GM23338 (cell line): Measurements from ENCODE around the gene CALM1. TPM values are rescaled to one million over a fixed set of nuclear protein-coding genes. Genes with fewer than 3 reads are reported as not detected.

Experiments used
- ATAC-seq: fragments of 200-7000 bp; cut with Tn5 transposase; 3 replicates; pipeline ENCODE4 v1.9.1; 2020
- DNase-seq: peaks from one replicate; pipeline ENCODE4 v3.0.0-alpha.2; 2015; ENCODE audit warnings: low spot score
- H2AFZ ChIP-seq: fragments of 200-600 bp; sonication (generic); 2 replicates; pipeline ENCODE4 v1.8.0; 2016; ENCODE audit warnings: antibody characterized with exemption, mild to moderate bottlenecking, moderate library complexity
- H3F3A ChIP-seq: fragments of 200-600 bp; sonication (generic); replicated peaks from 2 replicates; pipeline ENCODE4 v1.8.0; 2017; ENCODE audit warnings: antibody characterized with exemption, mixed run types, low read depth
- H3K27ac ChIP-seq: fragments of 200-600 bp; sonication (generic); 2 replicates; pipeline ENCODE4 v1.6.1; 2016; ENCODE audit warnings: low read depth
- H3K27me3 ChIP-seq: fragments of 200-600 bp; sonication (generic); 2 replicates; pipeline ENCODE4 v1.8.0; 2016; ENCODE audit warnings: mild to moderate bottlenecking, mixed run types, moderate library complexity; ENCODE audit not compliant: insufficient read depth
- H3K36me3 ChIP-seq: fragments of 200-600 bp; sonication (generic); 2 replicates; pipeline ENCODE4 v1.8.0; 2016; ENCODE audit warnings: mild to moderate bottlenecking; ENCODE audit not compliant: insufficient read depth
- H3K4me1 ChIP-seq: fragments of 200-600 bp; sonication (generic); 2 replicates; pipeline ENCODE4 v1.8.0; 2016; ENCODE audit warnings: mild to moderate bottlenecking, moderate library complexity; ENCODE audit not compliant: insufficient read depth
- H3K4me2 ChIP-seq: fragments of 200-600 bp; sonication (generic); 2 replicates; pipeline ENCODE4 v1.7.1; 2017; ENCODE audit warnings: mixed run types
- H3K4me3 ChIP-seq: fragments of 200-600 bp; sonication (generic); 2 replicates; pipeline ENCODE4 v1.6.1; 2016; ENCODE audit warnings: mixed run types
- H3K79me2 ChIP-seq: fragments of 200-600 bp; sonication (generic); replicated peaks from 2 replicates; pipeline ENCODE4 v1.8.0; 2017; ENCODE audit warnings: mild to moderate bottlenecking; ENCODE audit not compliant: insufficient read depth
- H3K9me2 ChIP-seq: fragments of 200-600 bp; sonication (generic); 2 replicates; pipeline ENCODE4 v1.8.0; 2017; ENCODE audit not compliant: insufficient read depth
- H4K20me1 ChIP-seq: fragments of 200-600 bp; sonication (generic); replicated peaks from 2 replicates; pipeline ENCODE4 v1.8.0; 2017; ENCODE audit warnings: mild to moderate bottlenecking; ENCODE audit not compliant: insufficient read depth
- H3K27ac Mint-ChIP-seq: 2 replicates; pipeline ENCODE4 v1.8.0; 2020; ENCODE audit warnings: inconsistent platforms, mild to moderate bottlenecking, moderate library complexity, mixed read lengths
- H3K27me3 Mint-ChIP-seq: 3 replicates; pipeline ENCODE4 v1.8.0; 2022; ENCODE audit warnings: low read depth, mild to moderate bottlenecking, moderate library complexity, mixed read lengths, inconsistent platforms; ENCODE audit not compliant: insufficient read depth, poor library complexity
- H3K36me3 Mint-ChIP-seq: 3 replicates; pipeline ENCODE4 v1.8.0; 2021; ENCODE audit warnings: low read depth, mild to moderate bottlenecking, inconsistent platforms, moderate library complexity, mixed read lengths
- H3K4me1 Mint-ChIP-seq: 3 replicates; pipeline ENCODE4 v1.8.0; 2020; ENCODE audit warnings: mild to moderate bottlenecking, inconsistent platforms, mixed read lengths
- H3K4me3 Mint-ChIP-seq: 3 replicates; pipeline ENCODE4 v1.8.0; 2021; ENCODE audit warnings: moderate library complexity, mild to moderate bottlenecking, inconsistent platforms, mixed read lengths
- H3K9me3 Mint-ChIP-seq: 3 replicates; pipeline ENCODE4 v1.8.0; 2020; ENCODE audit warnings: moderate library complexity, mild to moderate bottlenecking, inconsistent platforms, mixed read lengths
- CREB1 ChIP-seq: fragments of 250-450 bp; sonication (Bioruptor Pico); IDR thresholded peaks from 2 replicates; pipeline ENCODE4 v1.5.0; 2020; ENCODE audit warnings: low read depth, mild to moderate bottlenecking, moderate library complexity
- JUNB ChIP-seq: IDR thresholded peaks from one replicate; pipeline ENCODE4 v1.6.1; 2016; ENCODE audit warnings: antibody characterized with exemption; ENCODE audit not compliant: unreplicated experiment
- POLR2AphosphoS5 ChIP-seq: IDR thresholded peaks from 2 replicates; pipeline ENCODE4 v1.6.1; 2016; ENCODE audit warnings: antibody characterized with exemption, low read depth
- ZNF331 ChIP-seq: fragments of 250-450 bp; sonication (Bioruptor Pico); IDR thresholded peaks from 2 replicates; pipeline ENCODE4 v1.5.0; 2020; ENCODE audit warnings: low read depth, mild to moderate bottlenecking, moderate library complexity
- ZNF462 ChIP-seq: fragments of 250-450 bp; sonication (Bioruptor Pico); IDR thresholded peaks from 2 replicates; pipeline ENCODE4 v1.5.0; 2020; ENCODE audit warnings: mild to moderate bottlenecking, moderate library complexity
- polyA plus RNA-seq: library from polyadenylated mRNA; unstranded; fragments of >200 nt; fragmentation: Nextera tagmentation; extraction: Ambion mirVana; gene quantifications from 2 replicates; pipeline ENCODE4 v1.2.1, GENCODE V29; 2016
- total RNA-seq: library from RNA; depleted of rRNA; stranded (reverse); fragments of >200 nt; shearing (Covaris generic); gene quantifications from 2 replicates; pipeline ENCODE4 v1.2.3, GENCODE V29; 2014
- TF ChIP-seq, protein P1 (sequence below): IDR thresholded peaks from one replicate; pipeline ENCODE4 v1.6.1; 2018; ENCODE audit warnings: antibody characterized with exemption; ENCODE audit not compliant: unreplicated experiment
- TF ChIP-seq, protein P2 (sequence below): IDR thresholded peaks from 2 replicates; pipeline ENCODE4 v1.6.1; 2016; ENCODE audit warnings: antibody characterized with exemption

Gene CALM1
- total and polyA plus RNA-seq, 2 experiments from 2014 or later: 308 to 2,024 TPM

DNA sequence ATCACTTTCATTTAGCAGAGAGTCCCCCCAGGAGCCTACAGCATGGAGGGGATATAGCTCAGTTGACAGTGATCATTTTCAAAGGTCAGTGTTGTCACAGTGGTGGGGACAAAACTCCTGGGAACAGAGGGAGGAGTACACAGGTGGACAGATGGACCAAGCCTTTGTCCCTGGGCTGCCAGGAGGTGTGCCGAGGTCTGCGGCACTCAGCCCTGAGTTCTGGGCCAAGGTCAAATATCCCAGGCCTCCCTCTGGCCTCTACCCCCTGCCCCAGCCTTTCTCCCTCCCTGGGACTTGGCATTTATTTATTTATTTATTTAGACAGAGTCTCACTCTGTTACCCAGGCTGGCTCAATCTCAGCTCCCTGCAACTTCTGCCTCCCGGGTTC is 24.8 kb downstream of the CALM1 start (continued):
- TF ChIP-seq, protein P1, sequence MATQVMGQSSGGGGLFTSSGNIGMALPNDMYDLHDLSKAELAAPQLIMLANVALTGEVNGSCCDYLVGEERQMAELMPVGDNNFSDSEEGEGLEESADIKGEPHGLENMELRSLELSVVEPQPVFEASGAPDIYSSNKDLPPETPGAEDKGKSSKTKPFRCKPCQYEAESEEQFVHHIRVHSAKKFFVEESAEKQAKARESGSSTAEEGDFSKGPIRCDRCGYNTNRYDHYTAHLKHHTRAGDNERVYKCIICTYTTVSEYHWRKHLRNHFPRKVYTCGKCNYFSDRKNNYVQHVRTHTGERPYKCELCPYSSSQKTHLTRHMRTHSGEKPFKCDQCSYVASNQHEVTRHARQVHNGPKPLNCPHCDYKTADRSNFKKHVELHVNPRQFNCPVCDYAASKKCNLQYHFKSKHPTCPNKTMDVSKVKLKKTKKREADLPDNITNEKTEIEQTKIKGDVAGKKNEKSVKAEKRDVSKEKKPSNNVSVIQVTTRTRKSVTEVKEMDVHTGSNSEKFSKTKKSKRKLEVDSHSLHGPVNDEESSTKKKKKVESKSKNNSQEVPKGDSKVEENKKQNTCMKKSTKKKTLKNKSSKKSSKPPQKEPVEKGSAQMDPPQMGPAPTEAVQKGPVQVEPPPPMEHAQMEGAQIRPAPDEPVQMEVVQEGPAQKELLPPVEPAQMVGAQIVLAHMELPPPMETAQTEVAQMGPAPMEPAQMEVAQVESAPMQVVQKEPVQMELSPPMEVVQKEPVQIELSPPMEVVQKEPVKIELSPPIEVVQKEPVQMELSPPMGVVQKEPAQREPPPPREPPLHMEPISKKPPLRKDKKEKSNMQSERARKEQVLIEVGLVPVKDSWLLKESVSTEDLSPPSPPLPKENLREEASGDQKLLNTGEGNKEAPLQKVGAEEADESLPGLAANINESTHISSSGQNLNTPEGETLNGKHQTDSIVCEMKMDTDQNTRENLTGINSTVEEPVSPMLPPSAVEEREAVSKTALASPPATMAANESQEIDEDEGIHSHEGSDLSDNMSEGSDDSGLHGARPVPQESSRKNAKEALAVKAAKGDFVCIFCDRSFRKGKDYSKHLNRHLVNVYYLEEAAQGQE: no peak
- no peak for TF ChIP-seq POLR2AphosphoS5
- TF ChIP-seq JUNB: no peak

GRCh38 chr14:90423166-90423565 is 26.3 kb downstream of the CALM1 start:
- H3K9me3 Mint-ChIP-seq: peaks cover 2% of the 10 kb centered on the region; the same call in 2 of the 3 replicates
- no peak overlapping the region for H3K27ac Mint-ChIP-seq
- H2AFZ ChIP-seq: peak overlapping the region; percentile 95

More at GRCh38 chr14:90423166-90423565, 26.3 kb downstream of the CALM1 start:
- Histone ChIP-seq H3F3A (no peaks in the 10 kb centered on the region), H3K4me1 (peaks cover 16% of the 10 kb centered on the region), H3K4me3 (no peak overlapping the region), H3K36me3 (no peaks in the 10 kb centered on the region), H3K9me2 (no peaks in the 10 kb centered on the region), H3K4me2 (no peak overlapping the region), H3K27me3 (no peaks in the 10 kb centered on the region), H4K20me1 (no peaks in the 10 kb centered on the region), H3K27ac (no peak overlapping the region), H3K79me2 (no peaks in the 10 kb centered on the region)
- Mint-ChIP-seq H3K4me1 (peaks cover 18% of the 10 kb centered on the region), H3K4me3 (no peak overlapping the region), H3K36me3 (no peaks in the 10 kb centered on the region; the same call in 2 of the 3 replicates), H3K27me3 (peaks cover 11% of the 10 kb centered on the region)
- ATAC-seq (peak; percentile 22), DNase-seq (no peak)
- no peak for TF ChIP-seq CREB1
- no peak for TF ChIP-seq JUNB
- TF ChIP-seq, protein P2, sequence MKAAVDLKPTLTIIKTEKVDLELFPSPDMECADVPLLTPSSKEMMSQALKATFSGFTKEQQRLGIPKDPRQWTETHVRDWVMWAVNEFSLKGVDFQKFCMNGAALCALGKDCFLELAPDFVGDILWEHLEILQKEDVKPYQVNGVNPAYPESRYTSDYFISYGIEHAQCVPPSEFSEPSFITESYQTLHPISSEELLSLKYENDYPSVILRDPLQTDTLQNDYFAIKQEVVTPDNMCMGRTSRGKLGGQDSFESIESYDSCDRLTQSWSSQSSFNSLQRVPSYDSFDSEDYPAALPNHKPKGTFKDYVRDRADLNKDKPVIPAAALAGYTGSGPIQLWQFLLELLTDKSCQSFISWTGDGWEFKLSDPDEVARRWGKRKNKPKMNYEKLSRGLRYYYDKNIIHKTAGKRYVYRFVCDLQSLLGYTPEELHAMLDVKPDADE: no peak
- TF ChIP-seq, protein P1: no peak
- no peak for TF ChIP-seq POLR2AphosphoS5
- no peak for TF ChIP-seq ZNF331 (CRISPR knock-in tag)
- TF ChIP-seq ZNF462 (CRISPR knock-in tag): no peak
